ENCODE data around the gene ATG16L2. TPM values are rescaled to one million over a fixed set of nuclear protein-coding genes. Genes with fewer than 3 reads are reported as not detected.
A peak's percentile ranks its signal among the peaks of the same experiment; 100 is the strongest.

ATG16L2 gene
- polyA plus RNA-seq, 1 donor from 2014 or later: 32.1 TPM

DNA sequence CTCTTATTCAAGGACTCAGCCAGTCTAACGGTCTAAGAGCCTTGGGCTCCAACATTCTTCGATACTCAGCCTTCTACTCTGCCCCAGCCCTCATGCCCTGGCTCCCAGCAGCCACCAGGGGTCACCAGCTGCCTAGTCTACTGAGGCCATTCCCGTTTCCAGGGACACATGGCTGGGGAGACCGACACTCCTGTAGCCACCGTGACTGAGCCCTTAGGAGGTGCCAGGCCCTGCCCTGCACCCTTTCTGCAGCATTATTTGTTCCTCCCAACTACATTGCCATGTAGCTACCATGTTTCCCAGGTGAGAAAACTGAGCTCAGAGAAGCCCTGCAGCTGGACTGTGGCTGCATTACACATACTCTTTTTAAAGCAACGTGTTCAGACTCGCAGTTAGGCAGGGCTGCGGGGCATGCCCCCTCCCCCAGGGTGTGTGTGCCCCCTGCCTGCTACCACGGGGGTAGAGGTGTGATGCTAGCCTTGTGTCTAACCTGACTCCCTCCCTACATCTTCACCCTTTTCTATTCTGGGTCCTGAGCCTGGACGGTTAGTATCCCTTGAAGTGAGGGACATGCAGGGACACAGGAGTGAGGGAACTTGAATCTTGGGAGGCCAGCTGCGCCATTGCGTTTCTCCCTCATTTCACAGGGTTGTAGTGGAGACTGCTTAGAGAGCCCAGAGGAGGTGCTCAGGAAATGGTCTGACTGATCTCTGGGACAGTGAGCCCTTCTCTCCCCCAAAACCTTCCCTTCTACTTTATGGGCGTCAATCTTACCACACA, 17.5 kb downstream of the ATG16L2 start:
- H3K27ac Mint-ChIP-seq: peak overlapping the region; percentile 80 to 98 (median 97)
- H3K4me3 Mint-ChIP-seq: peak overlapping the region in 1 of 4 donors; percentile 25
- H3K27me3 Mint-ChIP-seq: no peaks in the 10 kb centered on the region
- peaks cover 12 to 22% (median 15%) of the 10 kb centered on the region in 3 donors for H3K4me1 Mint-ChIP-seq
- H3K9me3 Mint-ChIP-seq: no peaks in the 10 kb centered on the region
- H3K36me3 Mint-ChIP-seq: peaks cover 2% of the 10 kb centered on the region

DNA sequence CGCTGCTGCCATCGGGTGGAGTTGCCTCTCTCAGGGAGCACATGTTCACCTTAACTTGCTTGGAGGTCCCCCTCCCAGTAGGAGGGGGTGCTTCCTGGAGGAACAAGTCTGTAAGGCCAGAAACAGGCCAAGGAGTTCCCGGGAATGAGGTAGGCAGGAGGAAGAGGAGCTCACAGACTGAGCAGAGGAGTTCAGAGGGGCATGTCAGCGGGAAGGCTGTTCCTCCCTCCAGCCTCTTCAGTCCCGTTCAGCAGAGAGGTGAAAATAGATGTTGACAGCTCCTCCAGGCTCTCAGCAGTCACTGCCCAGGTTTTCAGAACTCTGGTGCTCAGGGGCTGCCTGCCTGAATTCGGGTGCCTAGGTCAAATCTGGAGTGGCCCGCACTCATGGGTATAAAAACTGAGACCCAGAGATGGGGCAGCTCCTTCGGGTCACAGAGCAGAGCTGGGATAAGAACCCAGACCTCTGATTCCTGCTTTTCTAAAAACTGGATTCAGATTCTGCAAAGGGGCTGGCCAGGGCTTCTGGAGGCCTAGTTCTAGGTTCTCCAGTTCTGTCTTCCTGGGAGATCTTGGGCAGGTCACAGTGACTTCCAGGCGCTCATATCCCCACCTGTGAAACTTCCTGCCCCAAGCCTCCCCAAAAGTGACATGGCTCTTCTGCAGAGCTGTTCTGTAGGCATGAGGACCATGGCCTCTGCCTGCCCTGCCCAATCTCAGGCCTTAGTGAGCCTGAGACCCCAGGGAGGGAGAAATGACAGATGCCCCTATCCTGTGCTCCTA, 18.3 kb downstream of the ATG16L2 start:
- H3K4me1 Mint-ChIP-seq: peaks cover 12 to 19% (median 15%) of the 10 kb centered on the region in 3 donors
- H3K36me3 Mint-ChIP-seq: peaks cover 2% of the 10 kb centered on the region
- H3K27me3 Mint-ChIP-seq: no peaks in the 10 kb centered on the region
- peak overlapping the region in 1 of 4 donors; percentile 36 for H3K4me3 Mint-ChIP-seq
- peak overlapping the region; percentile 80 to 98 (median 97) for H3K27ac Mint-ChIP-seq
- H3K9me3 Mint-ChIP-seq: no peaks in the 10 kb centered on the region

DNA sequence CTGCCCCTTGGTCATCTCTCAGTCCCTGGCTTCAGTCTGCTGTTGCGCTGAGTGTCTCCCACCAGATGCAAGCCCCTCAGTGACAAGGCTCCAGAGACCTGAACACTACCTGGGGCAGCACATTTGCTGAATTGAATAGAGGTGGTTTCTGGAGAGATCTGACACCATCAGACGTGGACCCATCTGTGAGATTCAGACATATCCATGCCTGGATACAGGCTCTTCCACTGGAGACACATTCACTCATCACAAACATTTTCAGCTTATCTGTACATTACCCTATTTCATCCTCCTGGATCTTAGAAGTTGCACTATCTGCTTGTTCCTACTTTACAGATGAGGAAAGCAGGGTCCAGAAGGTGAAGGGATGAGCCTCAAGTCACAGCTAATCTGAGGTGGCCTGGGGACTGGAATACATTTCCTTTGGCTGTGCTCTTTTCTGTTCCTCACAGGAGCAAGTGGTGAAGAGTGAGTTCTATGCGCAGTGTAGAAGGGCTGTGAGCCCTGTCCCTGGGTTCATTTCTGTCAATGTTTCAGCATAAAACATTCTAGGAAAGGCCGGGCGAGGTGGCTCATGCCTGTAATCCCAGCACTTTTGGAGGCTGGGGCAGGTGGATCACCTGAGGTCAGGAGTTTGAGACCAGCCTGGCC, 19.0 kb downstream of the ATG16L2 start:
- Mint-ChIP-seq H3K36me3 (peaks cover 2% of the 10 kb centered on the region), H3K9me3 (no peaks in the 10 kb centered on the region), H3K27ac (peak overlapping the region in 2 of 3 donors; percentile 80 to 97), H3K27me3 (no peaks in the 10 kb centered on the region), H3K4me1 (peaks cover 7 to 15% (median 11%) of the 10 kb centered on the region in 3 donors), H3K4me3 (peak overlapping the region in 1 of 4 donors; percentile 36)

DNA sequence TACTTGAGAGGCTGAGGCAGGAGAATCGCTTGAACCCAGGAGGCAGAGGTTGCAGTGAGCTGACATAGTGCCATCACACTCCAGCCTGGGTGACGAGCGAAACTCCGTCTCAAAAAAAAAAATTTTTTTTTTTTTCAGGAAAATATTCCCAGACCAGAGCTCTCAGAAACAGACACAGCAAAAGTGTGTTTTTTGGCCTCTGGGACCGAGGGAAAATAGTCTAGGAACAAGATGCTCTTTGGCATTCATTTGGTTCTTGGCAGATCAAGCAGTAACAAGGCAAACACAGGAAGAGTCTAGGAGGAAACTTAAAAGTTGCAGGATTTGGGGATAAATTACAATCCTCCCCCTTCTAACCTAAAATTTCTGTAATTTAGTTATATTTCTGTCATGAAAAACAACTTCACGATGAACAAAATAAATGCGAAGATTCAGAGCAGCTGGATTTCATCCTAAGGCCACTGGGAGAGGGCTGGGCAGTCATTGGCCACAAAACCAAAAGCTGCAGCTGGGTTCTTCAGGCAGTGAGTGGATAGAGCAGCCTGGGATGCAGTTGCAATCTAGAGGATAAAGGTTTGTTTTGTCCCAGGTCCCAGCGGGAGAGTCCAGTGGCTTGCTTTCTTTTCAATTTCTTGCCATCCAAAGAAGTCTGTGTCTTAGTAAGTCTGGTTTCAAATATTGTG, 19.7 kb downstream of the ATG16L2 start:
- peak overlapping the region; percentile 27 to 96 (median 81) for H3K27ac Mint-ChIP-seq
- no peaks in the 10 kb centered on the region for H3K27me3 Mint-ChIP-seq
- H3K4me3 Mint-ChIP-seq: no peak overlapping the region
- H3K4me1 Mint-ChIP-seq: peaks cover 3 to 15% (median 7%) of the 10 kb centered on the region in 3 donors
- H3K9me3 Mint-ChIP-seq: no peaks in the 10 kb centered on the region
- H3K36me3 Mint-ChIP-seq: peaks cover 2% of the 10 kb centered on the region

DNA sequence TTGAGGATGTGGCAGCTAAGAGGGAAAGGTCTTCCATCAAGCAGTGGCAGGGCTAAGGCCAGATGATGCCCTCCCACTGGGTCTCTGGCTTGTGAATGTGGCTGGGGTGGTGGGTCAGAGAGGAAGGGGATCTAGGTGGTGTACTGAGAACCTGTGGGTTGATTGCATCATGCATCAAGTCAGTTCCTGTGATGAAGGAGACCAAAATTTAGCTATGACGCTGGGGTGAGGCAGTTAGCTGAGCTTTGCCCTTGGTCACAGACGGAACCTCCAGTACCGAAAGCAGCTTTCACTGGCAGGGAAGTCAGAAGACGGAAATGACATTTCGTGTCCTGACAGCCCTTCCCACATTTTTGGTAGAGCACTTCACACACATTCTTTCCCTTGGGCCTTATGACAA, 20.7 kb downstream of the ATG16L2 start:
- H3K27ac Mint-ChIP-seq: peak overlapping the region; percentile 27 to 96 (median 81)
- H3K4me3 Mint-ChIP-seq: peak overlapping the region in 1 of 4 donors; percentile 25
- H3K4me1 Mint-ChIP-seq: peaks cover 7 to 17% (median 7%) of the 10 kb centered on the region in 3 donors
- H3K36me3 Mint-ChIP-seq: peaks cover 2% of the 10 kb centered on the region
- no peaks in the 10 kb centered on the region for H3K9me3 Mint-ChIP-seq
- H3K27me3 Mint-ChIP-seq: no peaks in the 10 kb centered on the region

DNA sequence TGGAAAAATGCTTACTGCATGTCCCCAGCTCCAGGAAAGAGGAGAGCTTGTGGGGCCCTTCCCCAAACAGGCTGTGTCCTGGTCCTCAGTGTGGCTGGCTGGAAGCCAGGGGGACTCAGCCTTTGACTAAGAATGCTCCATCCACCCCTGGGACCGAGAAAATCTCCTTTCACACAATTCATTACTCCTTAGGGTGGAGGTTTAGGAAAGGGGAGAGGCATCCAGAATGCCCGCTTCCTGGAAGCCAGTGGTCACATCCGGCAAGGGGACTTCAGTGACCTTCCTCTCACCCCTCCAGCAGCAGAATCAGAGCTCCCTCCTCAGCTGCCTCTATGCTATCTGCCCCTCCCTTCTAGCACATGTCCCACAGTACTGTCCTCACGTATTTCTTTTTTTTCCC, 21.9 kb downstream of the ATG16L2 start:
- Mint-ChIP-seq H3K9me3 (no peaks in the 10 kb centered on the region), H3K4me3 (peak overlapping the region in 1 of 4 donors; percentile 26), H3K4me1 (peaks cover 3 to 11% (median 7%) of the 10 kb centered on the region in 3 donors), H3K27me3 (no peaks in the 10 kb centered on the region), H3K27ac (peak overlapping the region in 2 of 3 donors; percentile 27 to 84), H3K36me3 (no peaks in the 10 kb centered on the region)

DNA sequence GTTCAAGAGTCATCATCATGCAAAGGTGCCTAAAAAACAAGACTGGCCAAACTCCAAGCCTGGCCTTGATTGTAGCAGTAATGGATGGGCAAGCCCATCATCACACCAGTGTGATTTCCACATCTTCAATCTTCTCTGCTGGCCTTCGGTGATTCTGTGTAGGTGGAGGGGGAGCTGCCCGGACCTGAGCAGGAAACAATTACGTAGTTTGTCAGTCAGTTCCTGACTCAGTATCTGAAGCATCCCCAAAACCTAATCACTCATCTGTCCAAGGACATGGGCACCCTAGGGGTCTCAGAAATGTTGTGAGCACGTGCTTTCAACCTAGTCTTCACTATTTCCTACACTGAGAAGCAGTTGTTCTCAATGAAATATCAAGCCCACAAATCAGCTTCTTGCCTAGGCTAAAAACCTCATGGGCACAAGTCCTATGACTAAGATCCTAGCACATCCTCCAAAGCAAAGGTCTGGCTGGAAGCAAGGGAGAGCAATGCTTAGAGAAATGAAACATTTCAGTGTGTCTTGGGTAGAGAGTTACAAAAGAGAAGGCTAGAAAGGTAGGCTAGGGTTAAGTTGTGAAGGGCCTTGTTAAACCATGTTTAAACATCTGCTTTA, 24.6 kb downstream of the ATG16L2 start:
- H3K9me3 Mint-ChIP-seq: no peaks in the 10 kb centered on the region
- H3K36me3 Mint-ChIP-seq: no peaks in the 10 kb centered on the region
- H3K4me3 Mint-ChIP-seq: no peak overlapping the region
- no peaks in the 10 kb centered on the region for H3K27me3 Mint-ChIP-seq
- peak overlapping the region in 2 of 3 donors; percentile 41 to 70 for H3K27ac Mint-ChIP-seq
- H3K4me1 Mint-ChIP-seq: peaks cover 0 to 7% (median 2%) of the 10 kb centered on the region in 3 donors

DNA sequence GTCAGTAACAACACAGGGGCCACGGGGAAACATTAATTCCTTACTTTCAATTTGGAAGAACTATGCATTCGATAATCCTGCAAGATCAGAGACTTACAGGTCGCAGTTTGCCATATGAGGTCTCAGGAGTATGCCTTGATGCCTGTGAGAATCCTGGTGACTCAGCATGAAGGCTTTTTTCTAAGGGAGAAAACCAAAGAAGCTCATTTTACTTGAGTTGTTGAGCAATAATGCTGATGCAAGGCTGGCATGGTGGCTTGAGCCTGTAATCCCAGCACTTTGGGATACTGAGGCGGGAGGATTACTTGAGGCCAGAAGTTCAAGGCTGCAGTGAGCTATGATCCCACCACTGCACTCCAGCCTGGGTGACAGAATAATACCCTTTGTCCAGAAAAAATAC, 26.6 kb downstream of the ATG16L2 start:
- H3K36me3 Mint-ChIP-seq: peaks cover 3% of the 10 kb centered on the region
- H3K27me3 Mint-ChIP-seq: no peaks in the 10 kb centered on the region
- H3K9me3 Mint-ChIP-seq: no peaks in the 10 kb centered on the region
- H3K4me1 Mint-ChIP-seq: peaks cover 0 to 7% (median 3%) of the 10 kb centered on the region in 3 donors
- no peak overlapping the region for H3K4me3 Mint-ChIP-seq
- H3K27ac Mint-ChIP-seq: peak overlapping the region in 1 of 3 donors; percentile 64

DNA sequence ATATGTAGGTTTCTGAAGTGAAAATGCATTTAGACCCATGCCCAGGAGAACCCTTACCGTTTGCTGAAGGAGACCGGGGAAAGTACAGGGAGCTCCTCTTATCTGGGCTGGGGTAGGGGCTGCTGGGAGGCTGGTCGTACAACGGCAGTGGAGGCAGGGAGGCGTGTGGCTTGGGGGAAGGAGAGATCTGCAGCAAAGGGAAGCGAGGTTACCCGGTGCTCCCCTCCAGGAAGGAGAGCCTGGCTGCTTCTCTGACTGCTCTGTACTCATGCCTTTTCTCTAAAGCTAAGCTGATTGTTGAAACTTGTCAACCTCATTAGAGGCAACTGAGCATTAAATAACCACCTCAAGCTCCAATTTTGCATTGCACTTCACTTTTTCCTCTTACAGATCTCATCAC, 27.2 kb downstream of the ATG16L2 start:
- H3K4me1 Mint-ChIP-seq: peaks cover 0 to 7% (median 3%) of the 10 kb centered on the region in 3 donors
- no peak overlapping the region for H3K4me3 Mint-ChIP-seq
- H3K27ac Mint-ChIP-seq: peak overlapping the region in 2 of 3 donors; percentile 59 to 71
- H3K27me3 Mint-ChIP-seq: no peaks in the 10 kb centered on the region
- no peaks in the 10 kb centered on the region for H3K9me3 Mint-ChIP-seq
- H3K36me3 Mint-ChIP-seq: peaks cover 5% of the 10 kb centered on the region

DNA sequence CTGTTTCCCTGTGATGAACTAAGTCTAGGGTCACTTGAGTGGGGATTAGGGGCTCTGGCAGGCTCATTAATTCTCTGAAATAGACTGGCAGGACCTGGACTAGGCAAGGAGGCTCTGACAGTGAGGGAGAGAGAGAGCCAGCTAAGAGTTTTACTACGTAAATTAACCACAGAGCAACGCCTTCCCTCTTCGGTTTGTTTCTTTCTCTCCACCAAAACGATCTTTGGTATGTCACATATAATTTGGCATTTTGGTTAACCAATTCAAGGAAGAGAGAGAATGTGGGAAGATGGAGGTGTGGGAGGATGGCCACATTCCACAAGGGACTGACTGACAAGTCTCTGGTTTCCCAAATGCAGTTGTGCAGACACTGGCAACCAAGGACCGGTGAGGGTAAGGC, 27.9 kb downstream of the ATG16L2 start:
- H3K4me3 Mint-ChIP-seq: no peak overlapping the region
- H3K36me3 Mint-ChIP-seq: peaks cover 5% of the 10 kb centered on the region
- no peaks in the 10 kb centered on the region for H3K9me3 Mint-ChIP-seq
- peak overlapping the region in 2 of 3 donors; percentile 59 to 71 for H3K27ac Mint-ChIP-seq
- H3K27me3 Mint-ChIP-seq: no peaks in the 10 kb centered on the region
- H3K4me1 Mint-ChIP-seq: peaks cover 0 to 7% (median 3%) of the 10 kb centered on the region in 3 donors

DNA sequence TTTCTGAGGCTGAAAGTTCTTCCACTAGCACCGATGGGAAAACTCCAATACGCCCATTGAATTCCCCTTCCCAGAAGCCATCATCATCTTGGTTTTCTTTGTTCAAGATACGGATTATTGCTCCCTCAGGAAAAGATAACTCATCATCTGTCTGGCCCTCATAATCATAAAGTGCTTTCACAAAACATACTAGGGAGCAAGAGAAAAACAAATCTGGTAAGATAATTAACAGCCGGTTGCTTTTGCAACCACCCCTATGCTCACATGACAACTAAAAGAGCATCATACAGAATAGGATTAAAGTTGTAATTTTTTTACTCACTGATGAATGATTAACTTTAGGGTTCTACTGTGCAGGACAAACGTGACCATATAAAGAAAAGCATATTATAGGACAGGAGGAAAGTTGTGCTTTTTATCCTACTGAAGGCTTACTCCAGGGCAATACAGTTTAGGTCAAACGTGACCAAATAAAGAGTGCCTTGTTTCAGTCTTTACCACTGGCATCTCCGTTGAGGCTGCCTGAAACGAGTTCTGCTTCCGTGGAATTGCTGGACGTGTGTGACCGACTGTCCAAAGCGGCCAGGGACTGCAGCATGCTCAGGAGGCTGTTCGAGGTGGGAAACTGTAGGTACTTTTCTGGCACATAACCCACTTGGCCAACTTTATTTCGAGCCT, 28.6 kb downstream of the ATG16L2 start:
- Mint-ChIP-seq H3K36me3 (peaks cover 6% of the 10 kb centered on the region), H3K4me3 (no peak overlapping the region), H3K27me3 (no peaks in the 10 kb centered on the region), H3K9me3 (no peaks in the 10 kb centered on the region), H3K4me1 (peaks cover 0 to 7% (median 3%) of the 10 kb centered on the region in 3 donors), H3K27ac (peak overlapping the region in 1 of 3 donors; percentile 23)

DNA sequence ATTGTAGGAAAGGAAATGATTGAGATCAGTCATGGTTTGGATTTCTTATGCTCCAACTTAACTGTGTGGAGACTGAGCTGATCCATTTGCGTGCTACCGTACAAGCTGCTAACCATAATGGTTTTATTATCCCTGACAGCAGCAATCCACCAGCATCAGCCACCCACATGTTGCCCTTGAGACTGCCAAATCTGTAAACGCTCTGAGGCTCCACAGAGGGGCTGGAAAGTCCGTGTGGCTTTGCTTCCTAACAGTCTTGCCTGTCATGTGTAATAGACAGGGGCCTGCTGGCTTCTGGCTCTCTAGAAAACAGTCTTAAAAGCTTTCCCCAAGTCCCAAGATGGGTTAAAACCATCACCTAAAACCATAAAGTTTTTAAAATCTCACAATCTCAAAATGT, 30.1 kb downstream of the ATG16L2 start:
- peaks cover 6% of the 10 kb centered on the region for H3K36me3 Mint-ChIP-seq
- no peak overlapping the region for H3K4me3 Mint-ChIP-seq
- H3K27ac Mint-ChIP-seq: peak overlapping the region in 2 of 3 donors; percentile 46 to 68
- no peaks in the 10 kb centered on the region for H3K9me3 Mint-ChIP-seq
- H3K27me3 Mint-ChIP-seq: no peaks in the 10 kb centered on the region
- peaks cover 0 to 9% (median 0%) of the 10 kb centered on the region in 3 donors for H3K4me1 Mint-ChIP-seq

DNA sequence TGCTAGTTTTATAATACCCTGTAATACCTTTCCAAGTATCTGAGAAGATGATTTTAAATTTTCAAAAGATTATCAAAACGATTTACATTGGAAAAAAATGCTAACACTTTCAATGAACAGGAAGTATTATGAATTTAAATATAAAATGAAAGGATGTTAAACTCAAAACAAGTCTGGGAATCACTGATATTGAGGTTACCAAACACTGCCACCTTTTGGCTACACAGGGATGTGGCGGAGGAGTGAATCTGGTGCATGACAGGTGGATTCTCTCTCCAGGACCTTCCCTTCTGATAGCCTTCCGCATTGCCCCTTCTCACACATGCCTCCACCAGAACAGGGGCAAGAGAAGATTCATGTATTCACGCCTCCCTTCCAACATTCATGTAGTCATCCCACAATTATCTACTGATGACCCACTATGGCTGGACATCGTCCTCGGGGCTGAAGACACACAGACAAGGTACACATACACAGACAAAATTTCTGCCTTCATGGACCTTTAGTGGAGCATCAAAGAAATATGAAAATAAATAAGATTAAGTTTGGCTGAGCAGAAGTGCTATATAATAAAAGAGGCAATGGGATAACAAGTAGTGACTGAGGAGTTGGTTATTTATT, 34.7 kb downstream of the ATG16L2 start:
- Mint-ChIP-seq H3K27ac (peak overlapping the region in 2 of 3 donors; percentile 18 to 73), H3K27me3 (no peaks in the 10 kb centered on the region), H3K4me3 (no peak overlapping the region)

More for the DNA sequence above, 34.7 kb downstream of the ATG16L2 start:
- H3K4me1 Mint-ChIP-seq: peaks cover 7 to 12% (median 7%) of the 10 kb centered on the region in 3 donors
- no peaks in the 10 kb centered on the region for H3K9me3 Mint-ChIP-seq
- peaks cover 8% of the 10 kb centered on the region for H3K36me3 Mint-ChIP-seq
